Stimulated activated CD8-positive, alpha-beta memory T cell treated with anti-CD3 and anti-CD28 coated beads, Interleukin-2, amount 100 ng/mL, for 1 hour (primary cell): ENCODE measurements around the gene EPO.

Source experiments
- DNase-seq, 2 donors: peaks; one replicate each; pipeline ENCODE4 v3.0.0-alpha.2; 2020; ENCODE audit warnings: low read depth in 2 of 2

The EPO gene

GRCh38 chr7:100720279-100720670 is at the start of gene EPO:
EPO (plus strand) TSS chr7:100720468; CDS start chr7:100720981, 513 bp downstream.
- DNase-seq = no peak

GRCh38 chr7:100671353-100672327 is 48.6 kb upstream of the EPO start:
- no peak for DNase-seq

- DNase-seq = peak; percentile 95 to 96
These were observed 46.8 kb upstream of the EPO start, which contains the start of gene GNB2 for GRCh38 chr7:100673302-100673941. GNB2 (plus strand) TSS chr7:100673740; CDS start chr7:100676266, 2,526 bp downstream.

- DNase-seq = peak in 1 of 2 donors; percentile 36
These were observed 46.3 kb upstream of the EPO start for GRCh38 chr7:100673942-100674410.

- no peak for DNase-seq
These were observed 45.7 kb upstream of the EPO start for GRCh38 chr7:100674411-100675104.

GRCh38 chr7:100675105-100675451 is 45.2 kb upstream of the EPO start:
- DNase-seq = no peak

GRCh38 chr7:100675581-100676350 is 44.5 kb upstream of the EPO start:
- peak; percentile 70 to 72 for DNase-seq

GRCh38 chr7:100676501-100677306 is 43.6 kb upstream of the EPO start:
- DNase-seq = no peak

GRCh38 chr7:100677308-100678267 is 42.7 kb upstream of the EPO start:
- no peak for DNase-seq

GRCh38 chr7:100678291-100678984 is 41.8 kb upstream of the EPO start:
- no peak for DNase-seq

- no peak for DNase-seq
These were observed 40.9 kb upstream of the EPO start for GRCh38 chr7:100679129-100679926.

- DNase-seq = no peak
These were observed 40.2 kb upstream of the EPO start for GRCh38 chr7:100679927-100680575.

GRCh38 chr7:100680576-100681271 is 39.5 kb upstream of the EPO start:
- DNase-seq = no peak

GRCh38 chr7:100681491-100682227 is 38.6 kb upstream of the EPO start:
- DNase-seq = no peak

GRCh38 chr7:100682228-100682741 is 38.0 kb upstream of the EPO start:
- DNase-seq = no peak
